Ovary (tissue), 9 donors: ENCODE results near the gene CNTRL. TPM values are rescaled to one million over a fixed set of nuclear protein-coding genes. Genes with fewer than 3 reads are reported as not detected.
"Not testable (repeated sequence)": the region's sequence is repeated elsewhere in the genome, so short reads cannot be mapped to it uniquely, and the experiment has no call there.

Source experiments
- DNase-seq, 5 donors: peaks; one replicate each; pipeline ENCODE4 v3.0.0-alpha.2; 2019 to 2020
- H3K27ac ChIP-seq, 2 donors: fragments of 200-600 bp; one replicate each; pipeline versions ENCODE4 v1.5.1 to v1.8.0; 2019 to 2022
- H3K27me3 ChIP-seq: fragments of 200-600 bp; one replicate; pipeline ENCODE4 v1.8.0; 2022
- H3K36me3 ChIP-seq: fragments of 200-600 bp; sonication (generic); one replicate; pipeline ENCODE4 v1.5.1; 2019
- H3K4me1 ChIP-seq: one replicate; pipeline ENCODE4 v1.8.1; 2013; ENCODE audit warnings: mild to moderate bottlenecking, moderate library complexity; ENCODE audit not compliant: insufficient read depth
- H3K4me3 ChIP-seq: fragments of 200-600 bp; sonication (generic); one replicate; pipeline ENCODE4 v1.5.1; 2017
- H3K9me3 ChIP-seq, 2 donors: fragments of 200-600 bp in 1 of 2; sonication (generic) in 1 of 2; one replicate each; pipeline versions ENCODE4 v1.5.1 to v1.8.1; 2013 to 2019; ENCODE audit warnings: mild to moderate bottlenecking in 1 of 2, moderate library complexity in 1 of 2
- CTCF ChIP-seq, 3 donors: fragments of 450-650 bp in 2 of 3; fragments of 200-600 bp in 1 of 3; IDR thresholded peaks; one replicate each; pipeline versions ENCODE4 v1.5.1 to v1.8.0; 2016 to 2022; ENCODE audit warnings: antibody characterized with exemption in 3 of 3, mild to moderate bottlenecking in 1 of 3
- EP300 ChIP-seq: sonication (generic); formaldehyde crosslinking; IDR thresholded peaks from one replicate; pipeline ENCODE4 v1.6.1; 2017; ENCODE audit warnings: antibody characterized with exemption
- POLR2A ChIP-seq: fragments of 450-650 bp; IDR thresholded peaks from one replicate; pipeline ENCODE4 v1.6.1; 2017; ENCODE audit warnings: antibody characterized with exemption, mild to moderate bottlenecking, moderate library complexity
- WGBS, 3 donors: extraction: QIAGEN DNeasy Blood & Tissue Kit in 1 of 3; methylation state at CpG; one replicate each; pipeline versions ENCODE4 v1.1.5 to v1.1.7; 2013 to 2017; 5-methylcytosine and 5-hydroxymethylcytosine counted together
- intact Hi-C, 4 donors: fragments of 100-400 bp; cut with DNase I; formaldehyde crosslinking; loops; one replicate each; pipeline versions ENCODE4 v1.11.0 to v1.15.1; 2022 to 2023
- polyA plus RNA-seq, 2 donors: library from polyadenylated mRNA; stranded (reverse); fragments of 200-250 nt in 1 of 2; fragments of 350-450 nt in 1 of 2; fragmentation: Illumina TruSeq in 1 of 2; extraction: RNeasy Lipid Tissue Mini Kit (QIAGEN cat#74804) in 1 of 2; gene quantifications; one replicate each; pipeline ENCODE4 v1.2.3, GENCODE V29; 2013 to 2014
- total RNA-seq, 7 donors: library from RNA; depleted of rRNA in 2 of 7; stranded (reverse); fragments of >200 nt in 2 of 7; fragmentation: NEBNext Ultra II Directional in 3 of 7; extraction: Animal tissue kit (Norgen Biotek cat#: 25700) in 3 of 7; gene quantifications; one replicate each; pipeline versions ENCODE4 v1.1.0 to v1.2.4, GENCODE V29; 2016 to 2023
- donor health status: DM: no; HTN: no; CAD: no; lungs with moderate emphysema.
- donor health status: DM: no; HTN: no; CAD: no.
- donor health status: Bipolar disorder and iron deficiency.
- donor health status: DM: yes; HTN: yes; CAD: no.
- donor health status: DM: no; HTN: no; CAD: no.
- donor health status: DM: yes; HTN: yes; CAD: no.

Gene CNTRL
- total and polyA plus RNA-seq, 9 donors, result 10.0 to 27.2 (median 19.0) TPM

- DNase-seq, result no peak
- TF ChIP-seq EP300 (no peak), CTCF (IDR thresholded peaks at IDR 0.05) (no peak), POLR2A (no peak)
- H3K27ac ChIP-seq, result no peak overlapping the region
- no peak overlapping the region for H3K4me3 ChIP-seq
- WGBS, 3 donors, result 86 to 95% (median 89%) methylated on average over 3 of the region's 3 CpGs
- no peaks in the 10 kb centered on the region for H3K36me3 ChIP-seq
- H3K9me3 ChIP-seq, result no peaks in the 10 kb centered on the region
- H3K27me3 ChIP-seq, result peaks cover 5% of the 10 kb centered on the region
- intact Hi-C loops, result no loop called here
- no peaks in the 10 kb centered on the region for H3K4me1 ChIP-seq
Measured at GRCh38 chr9:121088576-121088975, 13.8 kb downstream of the CNTRL start.

GRCh38 chr9:121090743-121091142 lies 16.0 kb downstream of the CNTRL start:
- H3K4me3 ChIP-seq, DNase-seq, H3K4me1 ChIP-seq, H3K9me3 ChIP-seq, H3K27ac ChIP-seq, intact Hi-C loops, H3K27me3 ChIP-seq, H3K36me3 ChIP-seq: not testable (repeated sequence)
- WGBS, 3 donors, result 87 to 89% (median 89%) methylated on average over 6 of the region's 6 CpGs

- no peak for TF ChIP-seq CTCF (IDR thresholded peaks at IDR 0.05)
- no peak for TF ChIP-seq POLR2A
- Histone ChIP-seq H3K36me3 (no peaks in the 10 kb centered on the region), H3K4me3 (no peak overlapping the region), H3K4me1 (no peaks in the 10 kb centered on the region), H3K27me3 (no peaks in the 10 kb centered on the region), H3K9me3 (no peaks in the 10 kb centered on the region), H3K27ac (no peak overlapping the region)
- intact Hi-C loops, result no loop called here
- no peak for DNase-seq
Measured at GRCh38 chr9:121095057-121095456, 20.3 kb downstream of the CNTRL start.

GRCh38 chr9:121098567-121099198 lies 23.9 kb downstream of the CNTRL start:
- WGBS, 3 donors, result 85 to 93% (median 89%) methylated on average over 5 of the region's 5 CpGs
- no peak for DNase-seq
- Histone ChIP-seq H3K36me3 (no peaks in the 10 kb centered on the region), H3K27ac (no peak overlapping the region), H3K27me3 (no peaks in the 10 kb centered on the region), H3K4me3 (no peak overlapping the region), H3K9me3 (no peaks in the 10 kb centered on the region), H3K4me1 (no peaks in the 10 kb centered on the region)
- intact Hi-C loops, result no loop called here
- TF ChIP-seq CTCF (IDR thresholded peaks at IDR 0.05) (no peak), EP300 (no peak), POLR2A (no peak)

GRCh38 chr9:121104054-121104453 lies 29.3 kb downstream of the CNTRL start:
- H3K27ac ChIP-seq, DNase-seq, intact Hi-C loops, H3K27me3 ChIP-seq, H3K4me3 ChIP-seq, H3K4me1 ChIP-seq, H3K36me3 ChIP-seq, H3K9me3 ChIP-seq: not testable (repeated sequence)
- WGBS, 3 donors, result 95 to 98% (median 96%) methylated on average over 5 of the region's 5 CpGs
